ENCODE measurements around the gene ARFRP1.

The ARFRP1 gene

GRCh38 chr20:63691711-63692435 is 15.9 kb downstream of the ARFRP1 start:
- no peak for DNase-seq (ENCODE audit: low read depth in 2 of 3, low spot score in 2 of 3)

GRCh38 chr20:63690898-63691710 is 16.7 kb downstream of the ARFRP1 start:
- DNase-seq (ENCODE audit: low read depth in 2 of 3, low spot score in 2 of 3) = no peak

GRCh38 chr20:63690003-63690897 is 17.5 kb downstream of the ARFRP1 start:
- no peak for DNase-seq (ENCODE audit: low read depth in 2 of 3, low spot score in 2 of 3)

- DNase-seq (ENCODE audit: low read depth in 2 of 3, low spot score in 2 of 3) = no peak
These were observed 18.5 kb downstream of the ARFRP1 start for GRCh38 chr20:63689046-63690002.

- no peak for DNase-seq (ENCODE audit: low read depth in 2 of 3, low spot score in 2 of 3)
These were observed 19.3 kb downstream of the ARFRP1 start for GRCh38 chr20:63688228-63689045.

GRCh38 chr20:63687419-63688178 is 20.2 kb downstream of the ARFRP1 start:
- no peak for DNase-seq (ENCODE audit: low read depth in 2 of 3, low spot score in 2 of 3)

- no peak for DNase-seq (ENCODE audit: low read depth in 2 of 3, low spot score in 2 of 3)
These were observed 21.1 kb downstream of the ARFRP1 start for GRCh38 chr20:63686492-63687321.

GRCh38 chr20:63686094-63686491 is 21.7 kb downstream of the ARFRP1 start:
- no peak for DNase-seq (ENCODE audit: low read depth in 2 of 3, low spot score in 2 of 3)

GRCh38 chr20:63685269-63686026 is 22.3 kb downstream of the ARFRP1 start:
- no peak for DNase-seq (ENCODE audit: low read depth in 2 of 3, low spot score in 2 of 3)

GRCh38 chr20:63682384-63683139 is 25.2 kb downstream of the ARFRP1 start:
- DNase-seq (ENCODE audit: low read depth in 2 of 3, low spot score in 2 of 3) = no peak

- no peak for DNase-seq (ENCODE audit: low read depth in 2 of 3, low spot score in 2 of 3)
These were observed 26.1 kb downstream of the ARFRP1 start for GRCh38 chr20:63681609-63682142.

GRCh38 chr20:63680857-63681608 is 26.7 kb downstream of the ARFRP1 start:
- no peak for DNase-seq (ENCODE audit: low read depth in 2 of 3, low spot score in 2 of 3)

GRCh38 chr20:63680427-63680826 is 27.3 kb downstream of the ARFRP1 start:
- DNase-seq (ENCODE audit: low read depth in 2 of 3, low spot score in 2 of 3) = no peak

GRCh38 chr20:63679799-63680305 is 27.9 kb downstream of the ARFRP1 start:
- no peak for DNase-seq (ENCODE audit: low read depth in 2 of 3, low spot score in 2 of 3)
